GM19351 (cell line): ENCODE measurements around the gene GALNT14.
A peak's percentile ranks its signal among the peaks of the same experiment; 100 is the strongest.

Experiments
- ATAC-seq: cut with Tn5 transposase; IDR thresholded peaks from one replicate; pipeline ENCODE4 v1.9.1; 2021; ENCODE audit warnings: mild to moderate bottlenecking, moderate library complexity; ENCODE audit not compliant: unreplicated experiment

GALNT14 gene

GRCh38 chr2:31060397-31060796 lies 77.8 kb downstream of the GALNT14 start:
- ATAC-seq: no peak

- no peak for ATAC-seq
Observed at GRCh38 chr2:31058096-31059035, 79.9 kb downstream of the GALNT14 start.

- ATAC-seq: no peak
Observed at GRCh38 chr2:31057691-31058090, 80.5 kb downstream of the GALNT14 start.

GRCh38 chr2:31055938-31056337 lies 82.3 kb downstream of the GALNT14 start:
- no peak for ATAC-seq

GRCh38 chr2:31054842-31055388 lies 83.3 kb downstream of the GALNT14 start:
- no peak for ATAC-seq

GRCh38 chr2:31053929-31054782 lies 84.1 kb downstream of the GALNT14 start:
- no peak for ATAC-seq

- no peak for ATAC-seq
Observed at GRCh38 chr2:31052284-31052683, 86.0 kb downstream of the GALNT14 start.

GRCh38 chr2:31051258-31052140 lies 86.7 kb downstream of the GALNT14 start:
- ATAC-seq: no peak

- no peak for ATAC-seq
Observed at GRCh38 chr2:31049916-31050588, 88.2 kb downstream of the GALNT14 start.

- no peak for ATAC-seq
Observed at GRCh38 chr2:31049264-31049663, 89.0 kb downstream of the GALNT14 start.

- no peak for ATAC-seq
Observed at GRCh38 chr2:31047599-31047998, 90.6 kb downstream of the GALNT14 start.

GRCh38 chr2:31038385-31038784 lies 99.9 kb downstream of the GALNT14 start:
- ATAC-seq: no peak

GRCh38 chr2:31037058-31037457 lies 101.2 kb downstream of the GALNT14 start:
- ATAC-seq: no peak

- no peak for ATAC-seq
Observed at GRCh38 chr2:31033032-31033431, 105.2 kb downstream of the GALNT14 start.

GRCh38 chr2:31032475-31032874 lies 105.8 kb downstream of the GALNT14 start:
- ATAC-seq: no peak

GRCh38 chr2:31031132-31031706 lies 107.0 kb downstream of the GALNT14 start:
- ATAC-seq: peak; percentile 98

GRCh38 chr2:31028417-31028816 lies 109.8 kb downstream of the GALNT14 start:
- no peak for ATAC-seq

- no peak for ATAC-seq
Observed at GRCh38 chr2:31027549-31027948, 110.7 kb downstream of the GALNT14 start.

- ATAC-seq: no peak
Observed at GRCh38 chr2:31023541-31023940, 114.7 kb downstream of the GALNT14 start.

- ATAC-seq: no peak
Observed at GRCh38 chr2:31020713-31021112, 117.5 kb downstream of the GALNT14 start.
